Activated T-helper 9 cell treated with anti-CD3 and anti-CD28 coated beads, Interleukin-2, amount 50 U/mL, for 16 hours (primary cell): ENCODE results near the gene IFNA6.

ENCODE experiments used
- DNase-seq: peaks from one replicate; pipeline ENCODE4 v3.0.0-alpha.2; 2020; ENCODE audit warnings: low read depth

The IFNA6 gene

GRCh38 chr9:21331676-21332402 lies 18.8 kb downstream of the IFNA6 start:
- DNase-seq = no peak

GRCh38 chr9:21326526-21327139 lies 24.1 kb downstream of the IFNA6 start:
- no peak for DNase-seq

GRCh38 chr9:21324047-21324446 lies 26.6 kb downstream of the IFNA6 start:
- DNase-seq = no peak

GRCh38 chr9:21322911-21323461 lies 27.7 kb downstream of the IFNA6 start:
- DNase-seq = no peak

GRCh38 chr9:21320465-21320864 lies 30.2 kb downstream of the IFNA6 start:
- no peak for DNase-seq

- no peak for DNase-seq
These were observed 32.4 kb downstream of the IFNA6 start for GRCh38 chr9:21317956-21318923.

- DNase-seq = no peak
These were observed 33.8 kb downstream of the IFNA6 start for GRCh38 chr9:21316860-21317259.

GRCh38 chr9:21316032-21316842 lies 34.5 kb downstream of the IFNA6 start:
- no peak for DNase-seq

- DNase-seq = no peak
These were observed 36.5 kb downstream of the IFNA6 start for GRCh38 chr9:21314152-21314551.

- no peak for DNase-seq
These were observed 38.8 kb downstream of the IFNA6 start for GRCh38 chr9:21311889-21312288.

- DNase-seq = no peak
These were observed 45.5 kb downstream of the IFNA6 start, which contains the start of gene IFNA5 for GRCh38 chr9:21305213-21305612. IFNA5 (minus strand) TSS chr9:21305313; CDS start chr9:21305256, 57 bp downstream.
